HG02610 (cell line): Measurements from ENCODE around the gene TEX19.
"Not testable (repeated sequence)": the region's sequence is repeated elsewhere in the genome, so short reads cannot be mapped to it uniquely, and the experiment has no call there.

Experiments used
- ATAC-seq: cut with Tn5 transposase; IDR thresholded peaks from one replicate; pipeline ENCODE4 v1.9.1; 2021; ENCODE audit warnings: mild to moderate bottlenecking, moderate library complexity; ENCODE audit not compliant: unreplicated experiment

Gene TEX19

GRCh38 chr17:82374626-82375331 lies 15.7 kb downstream of the TEX19 start:
- ATAC-seq: no peak

- ATAC-seq: no peak
Measured at GRCh38 chr17:82375359-82376041, 16.5 kb downstream of the TEX19 start.

- ATAC-seq: no peak
Measured at GRCh38 chr17:82376042-82376730, 17.1 kb downstream of the TEX19 start.

GRCh38 chr17:82377294-82377693 lies 18.2 kb downstream of the TEX19 start:
- not testable (repeated sequence) for ATAC-seq

- ATAC-seq: no peak
Measured at GRCh38 chr17:82377924-82378740, 19.1 kb downstream of the TEX19 start.

GRCh38 chr17:82378741-82379021 lies 19.6 kb downstream of the TEX19 start:
- no peak for ATAC-seq

GRCh38 chr17:82380860-82381702 lies 22.0 kb downstream of the TEX19 start:
- ATAC-seq: no peak

GRCh38 chr17:82381703-82382009 lies 22.6 kb downstream of the TEX19 start:
- ATAC-seq: not testable (repeated sequence)

GRCh38 chr17:82382220-82382932 lies 23.3 kb downstream of the TEX19 start:
- ATAC-seq: not testable (repeated sequence)

GRCh38 chr17:82382933-82383255 lies 23.8 kb downstream of the TEX19 start:
- no peak for ATAC-seq

- no peak for ATAC-seq
Measured at GRCh38 chr17:82383411-82383810, 24.4 kb downstream of the TEX19 start.

- ATAC-seq: no peak
Measured at GRCh38 chr17:82384051-82384729, 25.1 kb downstream of the TEX19 start.

- ATAC-seq: no peak
Measured at GRCh38 chr17:82384730-82385481, 25.9 kb downstream of the TEX19 start.

GRCh38 chr17:82385559-82386254 lies 26.7 kb downstream of the TEX19 start:
- ATAC-seq: no peak

- ATAC-seq: no peak
Measured at GRCh38 chr17:82386255-82386831, 27.3 kb downstream of the TEX19 start.

- ATAC-seq: no peak
Measured at GRCh38 chr17:82386881-82387704, 28.0 kb downstream of the TEX19 start.

- no peak for ATAC-seq
Measured at GRCh38 chr17:82387705-82388106, 28.7 kb downstream of the TEX19 start.
